Smooth muscle cell (in vitro differentiated cells): ENCODE measurements around the gene DCT. TPM values are rescaled to one million over a fixed set of nuclear protein-coding genes. Genes with fewer than 3 reads are reported as not detected.

Source experiments
- DNase-seq: peaks from one replicate; lab custom pipeline; 2025; ENCODE audit not compliant: unreplicated experiment; lab: John Stamatoyannopoulos, UW
- H2AFZ ChIP-seq: fragments of 200-600 bp; sonication (generic); 2 replicates; pipeline ENCODE4 v1.6.0; 2016; ENCODE audit warnings: antibody characterized with exemption, low read depth, mild to moderate bottlenecking
- H3F3A ChIP-seq: fragments of 200-600 bp; sonication (generic); 2 replicates; pipeline ENCODE4 v1.6.0; 2017; ENCODE audit warnings: antibody characterized with exemption, low read depth
- H3K27ac ChIP-seq: fragments of 200-600 bp; sonication (generic); 2 replicates; pipeline ENCODE4 v1.5.1; 2016; ENCODE audit warnings: low read depth, mild to moderate bottlenecking
- H3K27me3 ChIP-seq: fragments of 200-600 bp; sonication (generic); 2 replicates; pipeline ENCODE4 v1.6.1; 2016; ENCODE audit warnings: low read depth, mild to moderate bottlenecking
- H3K36me3 ChIP-seq: fragments of 200-600 bp; sonication (generic); 2 replicates; pipeline ENCODE4 v1.5.1; 2016; ENCODE audit warnings: low read depth
- H3K4me1 ChIP-seq: fragments of 200-600 bp; sonication (generic); 2 replicates; pipeline ENCODE4 v1.5.1; 2016; ENCODE audit warnings: low read depth
- H3K4me2 ChIP-seq: fragments of 200-600 bp; sonication (generic); 2 replicates; pipeline ENCODE4 v1.6.0; 2016; ENCODE audit warnings: mild to moderate bottlenecking
- H3K4me3 ChIP-seq: fragments of 200-600 bp; sonication (generic); 2 replicates; pipeline ENCODE4 v1.5.1; 2016; ENCODE audit warnings: mild to moderate bottlenecking
- H3K79me2 ChIP-seq: fragments of 200-600 bp; sonication (generic); 2 replicates; pipeline ENCODE4 v1.6.0; 2016; ENCODE audit warnings: low read depth, mild to moderate bottlenecking
- H3K9ac ChIP-seq: fragments of 200-600 bp; sonication (generic); 2 replicates; pipeline ENCODE4 v1.6.0; 2016; ENCODE audit warnings: low read depth
- H3K9me3 ChIP-seq: fragments of 200-600 bp; sonication (generic); replicated peaks from 2 replicates; pipeline ENCODE4 v1.5.1; 2016; ENCODE audit warnings: low read depth
- H4K20me1 ChIP-seq: fragments of 200-600 bp; sonication (generic); 2 replicates; pipeline ENCODE4 v1.6.0; 2016; ENCODE audit warnings: low read depth
- CTCF ChIP-seq: fragments of 200-600 bp; sonication (generic); IDR thresholded peaks from 2 replicates; pipeline ENCODE4 v1.5.1; 2017; ENCODE audit warnings: borderline replicate concordance, mild to moderate bottlenecking, antibody characterized with exemption; ENCODE audit not compliant: insufficient read depth, poor library complexity, severe bottlenecking
- WGBS: methylation state at CpG from one replicate; pipeline ENCODE4 v1.1.7; 2016; ENCODE audit warnings: low lambda C conversion rate; 5-methylcytosine and 5-hydroxymethylcytosine counted together
- polyA plus RNA-seq: library from polyadenylated mRNA; unstranded; fragments of >200 nt; fragmentation: Nextera tagmentation; extraction: Ambion mirVana; gene quantifications from 2 replicates; pipeline ENCODE4 v1.2.1, GENCODE V29; 2016
- total RNA-seq: library from RNA; depleted of rRNA; stranded (reverse); fragments of >200 nt; gene quantifications from 2 replicates; pipeline ENCODE4 v1.2.3, GENCODE V29; 2014

DCT gene
- total and polyA plus RNA-seq, 2 experiments from 2014 or later: 0.09 to 0.10 TPM

GRCh38 chr13:94520001-94520400, 40.5 kb upstream of the DCT start:
- no peak for DNase-seq
- no peak overlapping the region for H3K4me3 ChIP-seq
- H3K9ac ChIP-seq: no peak overlapping the region
- no peaks in the 10 kb centered on the region for H4K20me1 ChIP-seq
- no peaks in the 10 kb centered on the region for H3K27me3 ChIP-seq
- H2AFZ ChIP-seq: no peak overlapping the region
- H3K4me1 ChIP-seq: no peaks in the 10 kb centered on the region
- H3K27ac ChIP-seq: no peak overlapping the region
- no peak for TF ChIP-seq CTCF
- no peaks in the 10 kb centered on the region for H3K79me2 ChIP-seq
- H3K36me3 ChIP-seq: no peaks in the 10 kb centered on the region
- H3K9me3 ChIP-seq: no peaks in the 10 kb centered on the region
- H3K4me2 ChIP-seq: no peak overlapping the region
- H3F3A ChIP-seq: no peaks in the 10 kb centered on the region

- TF ChIP-seq CTCF: no peak
- no peaks in the 10 kb centered on the region for H3K27me3 ChIP-seq
- H3F3A ChIP-seq: no peaks in the 10 kb centered on the region
- H3K9me3 ChIP-seq: no peaks in the 10 kb centered on the region
- DNase-seq: no peak
- H4K20me1 ChIP-seq: no peaks in the 10 kb centered on the region
- H3K4me1 ChIP-seq: no peaks in the 10 kb centered on the region
- no peak overlapping the region for H3K4me3 ChIP-seq
- 74% methylated on average over 1 of the region's 1 CpG for WGBS
- no peak overlapping the region for H3K27ac ChIP-seq
- H2AFZ ChIP-seq: no peak overlapping the region
- no peaks in the 10 kb centered on the region for H3K36me3 ChIP-seq
- H3K9ac ChIP-seq: no peak overlapping the region
- no peak overlapping the region for H3K4me2 ChIP-seq
- no peaks in the 10 kb centered on the region for H3K79me2 ChIP-seq
Measured at GRCh38 chr13:94516456-94516855, 37.0 kb upstream of the DCT start.

GRCh38 chr13:94515911-94516310, 36.4 kb upstream of the DCT start:
- no peak overlapping the region for H3K27ac ChIP-seq
- H3K27me3 ChIP-seq: no peaks in the 10 kb centered on the region
- no peak overlapping the region for H3K4me2 ChIP-seq
- H3F3A ChIP-seq: no peaks in the 10 kb centered on the region
- no peaks in the 10 kb centered on the region for H3K36me3 ChIP-seq
- H3K9ac ChIP-seq: no peak overlapping the region
- no peak for DNase-seq
- no peak for TF ChIP-seq CTCF
- no peaks in the 10 kb centered on the region for H4K20me1 ChIP-seq
- H3K4me3 ChIP-seq: no peak overlapping the region
- H3K9me3 ChIP-seq: no peaks in the 10 kb centered on the region
- H2AFZ ChIP-seq: no peak overlapping the region
- H3K4me1 ChIP-seq: no peaks in the 10 kb centered on the region
- 95% methylated on average over 4 of the region's 4 CpGs for WGBS
- no peaks in the 10 kb centered on the region for H3K79me2 ChIP-seq

GRCh38 chr13:94515374-94515773, 35.9 kb upstream of the DCT start:
- Histone ChIP-seq H3K4me2 (no peak overlapping the region), H3F3A (no peaks in the 10 kb centered on the region), H3K4me3 (no peak overlapping the region), H3K27me3 (no peaks in the 10 kb centered on the region), H4K20me1 (no peaks in the 10 kb centered on the region), H3K27ac (no peak overlapping the region), H3K79me2 (no peaks in the 10 kb centered on the region), H3K36me3 (no peaks in the 10 kb centered on the region), H3K9ac (no peak overlapping the region), H3K9me3 (no peaks in the 10 kb centered on the region), H2AFZ (no peak overlapping the region), H3K4me1 (no peaks in the 10 kb centered on the region)
- WGBS: 91% methylated on average over 2 of the region's 2 CpGs
- DNase-seq: no peak
- TF ChIP-seq CTCF: no peak
